Gastrocnemius medialis (tissue), 4 donors: ENCODE measurements around the gene GNG11.

Source experiments
- POLR2A ChIP-seq, 2 donors: fragments of 450-650 bp; IDR thresholded peaks; one replicate each; pipeline ENCODE4 v1.6.1; 2017; ENCODE audit warnings: antibody characterized with exemption in 2 of 2, mild to moderate bottlenecking in 2 of 2, moderate library complexity in 2 of 2
- TF ChIP-seq, protein P1 (sequence below), 5 experiments: fragments of 450-650 bp in 3 of 5; fragments of 200-600 bp in 2 of 5; sonication (generic) in 2 of 5; IDR thresholded peaks in 4 of 5; conservative IDR thresholded peaks in 1 of 5; 1 replicate in 4 of 5; 2 replicates in 1 of 5; pipeline ENCODE4 v1.5.1; 2016 to 2019; ENCODE audit warnings: antibody characterized with exemption in 5 of 5, mild to moderate bottlenecking in 3 of 5, moderate library complexity in 3 of 5

DNA sequence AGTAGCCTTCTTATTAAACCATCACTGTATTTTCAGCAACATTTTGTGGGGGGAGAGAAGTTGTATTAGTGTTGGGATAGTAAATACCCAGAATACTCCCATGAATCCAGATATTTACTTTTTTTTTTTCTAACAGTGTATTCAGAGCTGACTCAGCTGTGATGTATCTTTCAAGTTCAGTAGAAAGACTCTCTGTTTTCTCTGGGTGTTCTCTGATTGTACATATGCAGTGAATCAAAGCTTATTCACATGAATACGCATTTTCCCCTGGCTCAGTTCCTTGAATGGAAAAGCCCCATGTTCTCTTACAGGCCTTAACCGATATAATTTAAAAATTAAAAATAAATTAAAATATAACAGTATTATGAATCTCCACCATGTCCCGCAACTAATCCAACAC lies 32.3 kb upstream of the GNG11 start:
- TF ChIP-seq, protein P1, sequence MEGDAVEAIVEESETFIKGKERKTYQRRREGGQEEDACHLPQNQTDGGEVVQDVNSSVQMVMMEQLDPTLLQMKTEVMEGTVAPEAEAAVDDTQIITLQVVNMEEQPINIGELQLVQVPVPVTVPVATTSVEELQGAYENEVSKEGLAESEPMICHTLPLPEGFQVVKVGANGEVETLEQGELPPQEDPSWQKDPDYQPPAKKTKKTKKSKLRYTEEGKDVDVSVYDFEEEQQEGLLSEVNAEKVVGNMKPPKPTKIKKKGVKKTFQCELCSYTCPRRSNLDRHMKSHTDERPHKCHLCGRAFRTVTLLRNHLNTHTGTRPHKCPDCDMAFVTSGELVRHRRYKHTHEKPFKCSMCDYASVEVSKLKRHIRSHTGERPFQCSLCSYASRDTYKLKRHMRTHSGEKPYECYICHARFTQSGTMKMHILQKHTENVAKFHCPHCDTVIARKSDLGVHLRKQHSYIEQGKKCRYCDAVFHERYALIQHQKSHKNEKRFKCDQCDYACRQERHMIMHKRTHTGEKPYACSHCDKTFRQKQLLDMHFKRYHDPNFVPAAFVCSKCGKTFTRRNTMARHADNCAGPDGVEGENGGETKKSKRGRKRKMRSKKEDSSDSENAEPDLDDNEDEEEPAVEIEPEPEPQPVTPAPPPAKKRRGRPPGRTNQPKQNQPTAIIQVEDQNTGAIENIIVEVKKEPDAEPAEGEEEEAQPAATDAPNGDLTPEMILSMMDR (IDR thresholded peaks at IDR 0.05 in 4 of 5, conservative IDR thresholded peaks at IDR 0.05 in 1 of 5): no peak
- no peak for TF ChIP-seq POLR2A (IDR thresholded peaks at IDR 0.05)
